Adrenal gland (tissue), 5 donors: ENCODE results near the gene NSUN7.

Experiments used
- CTCF ChIP-seq, 6 experiments: fragments of 450-650 bp in 4 of 6; fragments of 200-600 bp in 2 of 6; sonication (generic) in 1 of 6; IDR thresholded peaks; 1 replicate in 5 of 6; 2 replicates in 1 of 6; pipeline versions ENCODE4 v1.5.1 to v1.8.0; 2016 to 2021; ENCODE audit warnings: antibody characterized with exemption in 6 of 6, mild to moderate bottlenecking in 2 of 6, moderate library complexity in 1 of 6
- POLR2A ChIP-seq, 2 donors: fragments of 450-650 bp; IDR thresholded peaks; one replicate each; pipeline ENCODE4 v1.6.1; 2017; ENCODE audit warnings: antibody characterized with exemption in 2 of 2, mild to moderate bottlenecking in 2 of 2, moderate library complexity in 1 of 2
- donor health status: DM: no; HTN: no; CAD: no.

GRCh38 chr4:40840985-40841571, 91.3 kb downstream of the NSUN7 start:
- peak; percentile 42 to 67 (median 62) for TF ChIP-seq CTCF (IDR thresholded peaks at IDR 0.05)
- no peak for TF ChIP-seq POLR2A (IDR thresholded peaks at IDR 0.05)
